Cardiac muscle cell (in vitro differentiated cells and primary cell): ENCODE measurements around the gene ERP27. TPM values are rescaled to one million over a fixed set of nuclear protein-coding genes. Genes with fewer than 3 reads are reported as not detected.

Source experiments
- DNase-seq, 2 donors: peaks; one replicate each; pipeline versions ENCODE4 v3.0.0 to v3.0.0-alpha.2; 2010 to 2017; ENCODE audit warnings: low read depth in 1 of 2, low spot score in 1 of 2
- H3K27ac ChIP-seq: fragments of 200-600 bp; sonication (generic); 2 replicates; pipeline ENCODE4 v1.5.1; 2016
- H3K27me3 ChIP-seq: fragments of 200-600 bp; sonication (generic); 2 replicates; pipeline ENCODE4 v1.6.0; 2016; ENCODE audit warnings: control low read depth
- H3K36me3 ChIP-seq: fragments of 200-600 bp; sonication (generic); 2 replicates; pipeline ENCODE4 v1.5.1; 2016; ENCODE audit warnings: control low read depth
- H3K4me1 ChIP-seq: fragments of 200-600 bp; sonication (generic); 2 replicates; pipeline ENCODE4 v1.8.1; 2017; ENCODE audit warnings: low read depth, mild to moderate bottlenecking, mixed run types
- H3K4me3 ChIP-seq: fragments of 200-600 bp; sonication (generic); 2 replicates; pipeline ENCODE4 v1.5.1; 2016; ENCODE audit warnings: mild to moderate bottlenecking
- H3K9me3 ChIP-seq: fragments of 200-600 bp; sonication (generic); 2 replicates; pipeline ENCODE4 v1.5.1; 2017; ENCODE audit warnings: low read depth, mild to moderate bottlenecking, control low read depth
- polyA plus RNA-seq: library from polyadenylated mRNA; unstranded; fragments of >200 nt; fragmentation: Nextera tagmentation; extraction: Ambion mirVana; gene quantifications from 2 replicates; pipeline ENCODE4 v1.2.1, GENCODE V29; 2016
- total RNA-seq: library from RNA; depleted of rRNA; stranded (reverse); fragments of >200 nt; gene quantifications from 2 replicates; pipeline ENCODE4 v1.2.3, GENCODE V29; 2016
- TF ChIP-seq, protein P1 (sequence below): IDR thresholded peaks from 2 replicates; pipeline ENCODE4 v1.5.1; 2012; ENCODE audit warnings: low read depth, mild to moderate bottlenecking, low read length

Gene ERP27
- total and polyA plus RNA-seq, 2 experiments from 2014 or later, result not detected

DNA sequence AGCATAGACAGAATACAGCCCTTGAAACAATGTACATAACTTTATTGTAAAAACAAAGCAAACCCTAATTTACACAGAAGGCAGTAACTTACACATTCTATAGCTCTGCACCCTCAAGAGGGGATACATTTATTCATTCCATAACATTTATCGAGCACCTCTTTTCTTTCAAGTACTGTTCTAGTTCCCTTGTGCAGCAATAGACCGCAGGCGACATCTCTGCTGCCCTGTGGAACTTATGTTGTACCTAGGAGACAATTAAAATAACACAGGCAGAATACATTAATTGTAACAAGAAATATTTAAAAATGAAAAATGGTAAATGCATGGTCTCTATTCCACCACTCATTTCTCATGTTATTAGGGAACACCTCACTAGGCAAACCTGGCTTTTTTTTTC, 24.5 kb upstream of the ERP27 start:
- TF ChIP-seq, protein P1, sequence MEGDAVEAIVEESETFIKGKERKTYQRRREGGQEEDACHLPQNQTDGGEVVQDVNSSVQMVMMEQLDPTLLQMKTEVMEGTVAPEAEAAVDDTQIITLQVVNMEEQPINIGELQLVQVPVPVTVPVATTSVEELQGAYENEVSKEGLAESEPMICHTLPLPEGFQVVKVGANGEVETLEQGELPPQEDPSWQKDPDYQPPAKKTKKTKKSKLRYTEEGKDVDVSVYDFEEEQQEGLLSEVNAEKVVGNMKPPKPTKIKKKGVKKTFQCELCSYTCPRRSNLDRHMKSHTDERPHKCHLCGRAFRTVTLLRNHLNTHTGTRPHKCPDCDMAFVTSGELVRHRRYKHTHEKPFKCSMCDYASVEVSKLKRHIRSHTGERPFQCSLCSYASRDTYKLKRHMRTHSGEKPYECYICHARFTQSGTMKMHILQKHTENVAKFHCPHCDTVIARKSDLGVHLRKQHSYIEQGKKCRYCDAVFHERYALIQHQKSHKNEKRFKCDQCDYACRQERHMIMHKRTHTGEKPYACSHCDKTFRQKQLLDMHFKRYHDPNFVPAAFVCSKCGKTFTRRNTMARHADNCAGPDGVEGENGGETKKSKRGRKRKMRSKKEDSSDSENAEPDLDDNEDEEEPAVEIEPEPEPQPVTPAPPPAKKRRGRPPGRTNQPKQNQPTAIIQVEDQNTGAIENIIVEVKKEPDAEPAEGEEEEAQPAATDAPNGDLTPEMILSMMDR, result no peak

DNA sequence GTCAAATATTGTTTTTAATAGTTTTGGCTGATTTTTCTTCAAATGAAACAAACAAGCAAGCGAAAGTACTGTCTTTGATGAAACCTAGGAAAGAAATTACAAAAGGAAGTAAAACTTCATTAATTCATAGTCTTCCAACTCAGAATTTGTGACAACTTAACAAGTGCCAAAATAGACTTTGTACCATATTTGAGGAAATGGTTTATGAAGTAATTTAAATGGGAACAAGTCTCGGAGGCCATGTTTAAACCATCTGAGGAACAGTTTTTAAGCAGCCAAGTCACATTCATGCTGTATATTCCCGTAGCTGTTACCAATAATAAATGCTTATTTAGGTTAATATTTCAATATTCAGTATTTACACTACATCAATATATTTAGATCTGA, 23.8 kb upstream of the ERP27 start:
- Histone ChIP-seq H3K4me1 (no peaks in the 10 kb centered on the region), H3K27me3 (no peaks in the 10 kb centered on the region), H3K4me3 (no peak overlapping the region), H3K36me3 (no peaks in the 10 kb centered on the region), H3K9me3 (no peaks in the 10 kb centered on the region), H3K27ac (no peak overlapping the region)
- DNase-seq, result no peak
- TF ChIP-seq, protein P1, result no peak

More for the DNA sequence above, 24.5 kb upstream of the ERP27 start:
- no peaks in the 10 kb centered on the region for H3K36me3 ChIP-seq
- no peaks in the 10 kb centered on the region for H3K9me3 ChIP-seq
- DNase-seq, result no peak
- H3K4me1 ChIP-seq, result no peaks in the 10 kb centered on the region
- no peaks in the 10 kb centered on the region for H3K27me3 ChIP-seq
- H3K27ac ChIP-seq, result no peak overlapping the region
- H3K4me3 ChIP-seq, result no peak overlapping the region

DNA sequence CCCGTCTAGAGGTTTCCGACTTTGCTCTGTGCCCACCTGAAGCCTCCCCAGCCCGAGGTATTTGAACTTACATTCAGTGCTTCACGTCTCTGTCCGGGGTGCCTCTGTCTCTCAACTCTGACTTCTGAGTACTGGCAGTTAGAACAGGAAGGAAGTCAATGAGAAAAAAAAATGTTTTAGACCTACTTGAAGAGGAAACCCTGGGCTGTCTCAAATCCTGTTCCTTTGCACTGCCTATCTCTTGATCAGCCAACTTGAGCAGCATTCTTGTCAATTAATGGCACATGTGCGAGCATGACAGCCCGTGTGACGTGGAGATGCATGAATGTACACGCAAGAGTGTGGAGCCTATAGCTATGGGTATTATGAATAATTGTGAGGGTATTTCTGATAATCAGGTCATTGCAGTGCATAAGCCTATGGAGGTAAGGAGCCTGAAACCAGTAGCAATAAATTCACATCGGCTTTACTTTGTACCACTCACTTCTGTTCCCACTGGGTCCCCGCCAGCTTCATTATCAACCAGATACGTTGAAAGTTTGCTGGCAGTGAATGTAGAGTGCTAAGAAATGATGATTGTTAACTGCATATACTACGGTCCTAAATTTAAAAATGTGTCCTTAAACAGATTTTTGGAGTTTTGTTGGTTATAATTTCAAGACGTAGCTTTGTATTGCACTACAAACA, 23.3 kb upstream of the ERP27 start, which contains the start of gene ARHGDIB:
TSS of gene ARHGDIB (minus strand) at position 136 of the 687 bp plus-strand sequence. CDS start 10,889 bp downstream, outside the sequence.
- Histone ChIP-seq H3K27ac (no peak within 1 kb of the TSS), H3K9me3 (no peaks in the 10 kb centered on the region)

DNA sequence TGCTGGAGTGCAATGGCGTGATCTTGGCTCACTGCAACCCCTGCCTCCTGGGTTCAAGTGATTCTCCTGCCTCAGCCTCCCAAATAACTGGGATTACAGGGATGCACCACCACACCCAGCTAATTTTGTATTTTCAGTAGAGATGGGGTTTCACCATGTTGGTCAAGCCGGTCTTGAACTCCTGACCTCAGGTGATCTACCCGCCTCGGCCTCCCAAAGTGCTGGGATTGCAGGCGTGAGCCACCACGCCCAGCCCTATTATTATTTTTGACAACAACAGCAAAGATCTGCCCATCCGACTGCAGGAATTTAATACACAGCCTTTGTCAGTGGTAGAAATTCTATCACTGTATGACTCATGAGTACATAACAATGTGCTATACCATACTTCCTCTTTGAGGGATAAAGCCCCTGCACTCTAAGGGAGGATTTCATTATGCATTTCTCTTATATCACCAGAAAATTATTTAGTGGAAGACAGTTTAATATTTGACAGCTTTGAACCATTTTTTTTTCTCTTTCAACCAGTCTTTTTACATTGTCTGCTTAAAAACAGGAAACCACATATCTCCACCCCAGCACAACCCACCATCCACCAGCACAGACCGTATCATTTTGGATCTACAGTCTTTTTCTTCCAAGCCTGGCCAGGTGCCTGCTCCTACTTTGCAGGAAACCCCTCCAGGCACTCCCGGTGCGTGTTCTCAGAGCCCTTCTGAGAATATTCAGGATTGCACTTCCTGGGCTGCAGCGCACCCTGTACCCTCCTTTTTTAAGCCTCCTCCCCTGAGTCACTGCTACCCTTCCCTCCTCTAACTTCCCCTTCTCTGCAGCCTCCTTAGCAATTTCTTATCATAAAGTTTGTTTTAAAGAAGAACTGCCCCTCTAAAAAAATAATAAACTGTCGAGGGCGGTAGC, 22.5 kb upstream of the ERP27 start:
- no peak overlapping the region for H3K27ac ChIP-seq
- no peaks in the 10 kb centered on the region for H3K4me1 ChIP-seq
- H3K4me3 ChIP-seq, result no peak overlapping the region
- H3K36me3 ChIP-seq, result no peaks in the 10 kb centered on the region
- no peaks in the 10 kb centered on the region for H3K27me3 ChIP-seq
- DNase-seq, result peak in 1 of 2 donors; percentile 86
- no peaks in the 10 kb centered on the region for H3K9me3 ChIP-seq
- TF ChIP-seq, protein P1, result no peak

More for the DNA sequence above, 23.3 kb upstream of the ERP27 start, which contains the start of gene ARHGDIB:
- DNase-seq, result peak in 1 of 2 donors; percentile 72
- Histone ChIP-seq H3K4me1 (no peaks in the 10 kb centered on the region), H3K4me3 (no peak within 1 kb of the TSS), H3K36me3 (no peaks in the 10 kb centered on the region), H3K27me3 (no peaks in the 10 kb centered on the region)
- TF ChIP-seq, protein P1, result no peak

DNA sequence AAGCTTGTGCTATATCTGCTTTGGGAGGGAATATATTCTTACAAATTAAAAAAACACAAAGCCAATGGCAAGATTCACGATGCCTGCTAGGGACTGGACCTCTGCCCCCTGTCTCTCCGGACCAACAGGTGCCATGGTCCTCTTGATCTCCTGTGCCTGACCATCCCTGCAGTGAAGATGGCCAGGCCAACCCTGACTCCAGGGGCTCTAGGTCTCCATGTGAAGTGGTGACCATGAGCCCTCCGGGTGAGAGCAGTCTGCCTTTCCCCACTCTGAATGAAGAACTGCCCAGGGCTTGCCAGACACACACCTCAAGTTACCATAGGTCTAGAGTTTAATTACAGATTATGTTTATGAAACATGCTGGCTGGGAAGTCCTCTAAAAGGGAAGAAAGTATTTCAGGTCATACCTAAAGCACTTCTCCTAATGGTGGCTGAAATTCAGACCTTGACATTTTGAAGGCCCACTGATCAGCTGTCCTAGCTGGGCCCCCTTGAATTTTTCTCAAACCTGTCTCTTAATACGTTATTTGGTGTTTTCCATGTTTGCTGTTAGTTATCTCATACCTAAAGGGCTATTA, 21.7 kb upstream of the ERP27 start:
- no peaks in the 10 kb centered on the region for H3K4me1 ChIP-seq
- TF ChIP-seq, protein P1, result no peak
- H3K27me3 ChIP-seq, result no peaks in the 10 kb centered on the region
- DNase-seq, result no peak
- H3K9me3 ChIP-seq, result no peaks in the 10 kb centered on the region
- no peak overlapping the region for H3K27ac ChIP-seq
- no peak overlapping the region for H3K4me3 ChIP-seq
- H3K36me3 ChIP-seq, result no peaks in the 10 kb centered on the region
